Chondrocyte (in vitro differentiated cells): Measurements from ENCODE around the gene TRERF1. TPM values are rescaled to one million over a fixed set of nuclear protein-coding genes. Genes with fewer than 3 reads are reported as not detected.

Experiments
- DNase-seq: peaks from one replicate; pipeline ENCODE4 v3.0.0; 2021; ENCODE audit warnings: mixed read lengths, low spot score
- H3K27ac Mint-ChIP-seq: one replicate; pipeline ENCODE4 v1.8.0; 2021; ENCODE audit warnings: mild to moderate bottlenecking, moderate library complexity, mixed read lengths; ENCODE audit not compliant: unreplicated experiment
- H3K27me3 Mint-ChIP-seq: 2 replicates; pipeline ENCODE4 v1.8.0; 2021; ENCODE audit warnings: low read depth, mixed read lengths
- H3K36me3 Mint-ChIP-seq: 2 replicates; pipeline ENCODE4 v1.8.0; 2021; ENCODE audit warnings: low read depth, mixed read lengths
- H3K4me1 Mint-ChIP-seq: 2 replicates; pipeline ENCODE4 v1.8.0; 2021; ENCODE audit warnings: low read depth, mild to moderate bottlenecking, mixed read lengths
- H3K4me3 Mint-ChIP-seq: one replicate; pipeline ENCODE4 v1.8.0; 2021; ENCODE audit warnings: mild to moderate bottlenecking, moderate library complexity, mixed read lengths; ENCODE audit not compliant: unreplicated experiment
- H3K9me3 Mint-ChIP-seq: 2 replicates; pipeline ENCODE4 v1.8.0; 2021; ENCODE audit warnings: low read depth, mixed read lengths
- total RNA-seq: library from RNA; stranded (reverse); gene quantifications from 3 replicates; pipeline ENCODE4 v1.2.1, GENCODE V29; 2021
- TF ChIP-seq, protein P1 (sequence below): fragments of 200-600 bp; sonication (generic); IDR thresholded peaks from 2 replicates; pipeline ENCODE4 v1.5.0; 2021; ENCODE audit warnings: antibody characterized with exemption, mild to moderate bottlenecking, moderate library complexity

Gene TRERF1
- total RNA-seq, 1 donor from 2014 or later = 1.8 TPM

DNA sequence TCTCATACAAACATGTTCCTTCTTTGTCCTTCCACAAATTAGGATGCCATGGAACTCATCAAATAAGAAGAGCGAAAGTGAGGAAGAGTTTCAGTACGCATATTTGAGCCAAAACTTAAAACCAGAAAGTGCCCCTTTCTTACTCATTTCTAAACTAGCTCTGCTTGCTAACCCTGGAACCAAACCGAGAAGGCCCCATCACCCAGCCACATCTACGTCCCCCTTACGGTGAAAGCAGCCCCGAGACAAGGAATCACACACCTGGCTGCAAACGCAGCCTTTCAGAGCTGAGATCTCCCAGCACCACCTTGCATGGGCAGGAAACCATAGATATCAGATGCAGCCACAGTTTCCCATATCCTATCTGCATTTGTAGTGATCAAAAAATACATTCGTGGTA is 28.5 kb downstream of the TRERF1 start:
- Mint-ChIP-seq H3K36me3 (no peaks in the 10 kb centered on the region), H3K27ac (no peak overlapping the region), H3K9me3 (no peaks in the 10 kb centered on the region), H3K27me3 (no peaks in the 10 kb centered on the region), H3K4me3 (no peak overlapping the region), H3K4me1 (peaks cover 2% of the 10 kb centered on the region)
- no peak for DNase-seq
- TF ChIP-seq, protein P1, sequence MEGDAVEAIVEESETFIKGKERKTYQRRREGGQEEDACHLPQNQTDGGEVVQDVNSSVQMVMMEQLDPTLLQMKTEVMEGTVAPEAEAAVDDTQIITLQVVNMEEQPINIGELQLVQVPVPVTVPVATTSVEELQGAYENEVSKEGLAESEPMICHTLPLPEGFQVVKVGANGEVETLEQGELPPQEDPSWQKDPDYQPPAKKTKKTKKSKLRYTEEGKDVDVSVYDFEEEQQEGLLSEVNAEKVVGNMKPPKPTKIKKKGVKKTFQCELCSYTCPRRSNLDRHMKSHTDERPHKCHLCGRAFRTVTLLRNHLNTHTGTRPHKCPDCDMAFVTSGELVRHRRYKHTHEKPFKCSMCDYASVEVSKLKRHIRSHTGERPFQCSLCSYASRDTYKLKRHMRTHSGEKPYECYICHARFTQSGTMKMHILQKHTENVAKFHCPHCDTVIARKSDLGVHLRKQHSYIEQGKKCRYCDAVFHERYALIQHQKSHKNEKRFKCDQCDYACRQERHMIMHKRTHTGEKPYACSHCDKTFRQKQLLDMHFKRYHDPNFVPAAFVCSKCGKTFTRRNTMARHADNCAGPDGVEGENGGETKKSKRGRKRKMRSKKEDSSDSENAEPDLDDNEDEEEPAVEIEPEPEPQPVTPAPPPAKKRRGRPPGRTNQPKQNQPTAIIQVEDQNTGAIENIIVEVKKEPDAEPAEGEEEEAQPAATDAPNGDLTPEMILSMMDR = no peak

DNA sequence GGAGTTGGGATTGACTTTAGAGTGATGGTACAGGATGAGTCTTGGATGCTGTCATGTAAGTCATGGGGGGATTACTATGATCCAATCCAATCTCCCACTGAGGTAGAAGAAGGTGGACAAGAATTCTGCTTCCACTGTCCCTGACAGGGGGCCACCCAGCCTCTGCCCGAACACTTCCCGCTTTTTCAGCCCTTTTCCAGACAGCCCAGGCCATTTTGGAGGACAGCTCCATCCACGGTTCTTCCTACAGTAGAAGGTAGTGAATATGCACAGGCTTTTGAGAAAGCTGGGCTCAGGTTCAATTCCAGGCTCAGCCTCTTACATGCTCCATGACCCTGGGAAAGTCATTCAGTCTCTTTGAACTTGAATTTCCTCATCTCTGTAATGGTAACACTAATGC is 31.0 kb downstream of the TRERF1 start:
- H3K36me3 Mint-ChIP-seq = no peaks in the 10 kb centered on the region
- H3K9me3 Mint-ChIP-seq = no peaks in the 10 kb centered on the region
- H3K27me3 Mint-ChIP-seq = no peaks in the 10 kb centered on the region
- TF ChIP-seq, protein P1 = no peak
- no peak for DNase-seq
- H3K4me3 Mint-ChIP-seq = no peak overlapping the region
- peaks cover 6% of the 10 kb centered on the region for H3K4me1 Mint-ChIP-seq
- no peak overlapping the region for H3K27ac Mint-ChIP-seq

DNA sequence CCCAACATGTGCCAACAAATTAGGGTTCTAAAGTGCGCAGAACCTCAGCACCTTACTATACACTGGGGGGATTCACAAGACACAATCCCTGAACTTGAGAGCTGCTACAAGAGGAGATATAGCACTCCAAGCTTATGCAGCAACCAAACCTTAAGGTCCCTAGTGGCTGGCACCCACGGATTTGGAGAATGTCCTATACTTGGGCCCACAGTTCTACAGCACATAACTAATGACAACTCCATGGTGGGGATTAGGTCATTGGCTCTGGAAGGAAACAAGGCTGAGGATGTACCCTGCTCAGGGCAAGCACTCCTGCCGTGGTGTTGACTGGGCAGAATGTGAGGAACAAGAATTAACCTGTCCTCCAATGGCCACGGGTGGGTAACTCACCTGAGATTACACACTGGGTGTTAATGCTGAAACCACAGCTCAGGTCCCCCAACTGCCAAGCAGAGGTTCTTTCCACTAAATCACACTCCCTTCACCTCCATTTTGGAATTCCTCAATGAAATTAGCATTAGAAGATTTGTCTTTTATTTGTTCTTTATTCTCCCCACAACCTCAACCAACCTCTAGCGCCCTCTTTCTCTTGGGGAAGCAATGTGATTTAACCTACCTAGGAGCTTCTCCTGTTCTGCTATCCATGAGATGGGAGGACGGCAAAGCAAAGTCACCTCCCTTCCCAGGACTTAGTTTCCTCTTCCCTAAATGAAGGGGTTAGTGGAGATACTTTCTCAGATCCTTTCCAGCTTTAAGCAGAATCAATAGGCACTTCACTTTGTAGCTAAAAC is 32.0 kb downstream of the TRERF1 start:
- no peak overlapping the region for H3K4me3 Mint-ChIP-seq
- DNase-seq = no peak
- H3K4me1 Mint-ChIP-seq = peaks cover 6% of the 10 kb centered on the region
- H3K9me3 Mint-ChIP-seq = no peaks in the 10 kb centered on the region
- no peak overlapping the region for H3K27ac Mint-ChIP-seq
- TF ChIP-seq, protein P1 = no peak
- no peaks in the 10 kb centered on the region for H3K36me3 Mint-ChIP-seq
- H3K27me3 Mint-ChIP-seq = no peaks in the 10 kb centered on the region

DNA sequence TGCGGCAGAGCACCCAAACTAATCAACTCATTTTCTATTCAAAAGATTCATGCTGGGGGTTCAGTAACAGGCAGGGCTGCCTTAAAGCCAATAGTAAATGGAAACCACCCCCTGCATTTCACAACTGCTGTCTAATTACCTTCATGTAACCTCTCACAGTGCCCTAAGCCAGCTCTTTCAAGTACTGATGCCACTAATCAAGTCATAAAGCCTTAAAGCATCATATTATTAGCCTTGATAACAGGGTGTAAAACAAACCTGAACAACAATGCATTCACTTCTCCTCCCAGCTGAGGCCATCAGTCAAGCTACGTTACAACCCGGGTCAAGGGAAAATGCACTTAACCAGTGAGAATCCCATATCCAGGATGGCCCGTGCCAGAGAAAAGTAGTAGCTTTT is 33.0 kb downstream of the TRERF1 start:
- Mint-ChIP-seq H3K4me3 (no peak overlapping the region), H3K27me3 (no peaks in the 10 kb centered on the region), H3K4me1 (peaks cover 6% of the 10 kb centered on the region), H3K9me3 (no peaks in the 10 kb centered on the region), H3K36me3 (no peaks in the 10 kb centered on the region), H3K27ac (no peak overlapping the region)
- TF ChIP-seq, protein P1 = no peak
- DNase-seq = no peak

DNA sequence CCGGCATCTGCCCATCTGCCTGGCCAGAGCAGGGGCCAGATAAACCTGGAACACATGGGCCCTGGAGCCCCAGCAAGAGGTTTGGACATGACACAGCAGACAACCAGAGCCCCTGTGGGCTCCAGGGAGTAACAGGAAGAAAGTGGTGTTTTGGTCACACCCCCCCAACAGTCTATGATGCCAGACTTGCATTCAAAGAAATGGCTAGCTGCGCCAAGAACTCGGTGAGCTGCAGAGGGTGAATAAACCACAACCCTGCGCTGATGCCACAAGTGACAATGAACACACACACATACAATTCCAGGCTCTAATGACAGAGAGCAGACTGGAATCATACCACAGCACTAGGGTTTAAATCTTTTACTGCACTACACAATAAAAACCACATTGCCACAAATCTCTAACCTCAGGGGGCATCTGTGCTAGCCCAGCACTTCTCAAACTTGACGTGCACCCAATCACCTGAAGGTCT is 34.0 kb downstream of the TRERF1 start:
- Mint-ChIP-seq H3K4me1 (peaks cover 6% of the 10 kb centered on the region), H3K27me3 (no peaks in the 10 kb centered on the region), H3K36me3 (no peaks in the 10 kb centered on the region), H3K9me3 (no peaks in the 10 kb centered on the region), H3K27ac (no peak overlapping the region), H3K4me3 (no peak overlapping the region)
- TF ChIP-seq, protein P1 = no peak
- DNase-seq = no peak
